Liver (tissue), 9 donors: ENCODE measurements around the gene HYPK. TPM values are rescaled to one million over a fixed set of nuclear protein-coding genes. Genes with fewer than 3 reads are reported as not detected.

Source experiments
- DNase-seq: peaks from one replicate; pipeline ENCODE4 v3.0.0-alpha.2; 2017; ENCODE audit warnings: low spot score
- H3K27ac ChIP-seq, 2 donors: one replicate each; pipeline ENCODE4 v1.7.0; 2013; ENCODE audit warnings: inconsistent platforms in 2 of 2, low read length in 2 of 2, control low read depth in 1 of 2, low read depth in 1 of 2, mild to moderate bottlenecking in 1 of 2
- H3K27me3 ChIP-seq, 4 donors: one replicate each; pipeline versions ENCODE4 v1.6.1 to v1.7.0; 2013; ENCODE audit warnings: low read length in 3 of 4, inconsistent platforms in 1 of 4, mild to moderate bottlenecking in 1 of 4, moderate library complexity in 1 of 4; ENCODE audit not compliant: control insufficient read depth in 4 of 4, insufficient read depth in 4 of 4
- H3K36me3 ChIP-seq, 4 donors: one replicate each; pipeline versions ENCODE4 v1.6.1 to v1.7.0; 2013; ENCODE audit warnings: low read length in 3 of 4, mild to moderate bottlenecking in 3 of 4, low read depth in 1 of 4, moderate library complexity in 1 of 4; ENCODE audit not compliant: control insufficient read depth in 4 of 4, insufficient read depth in 3 of 4
- H3K4me1 ChIP-seq, 4 donors: one replicate each; pipeline versions ENCODE4 v1.6.1 to v1.7.0; 2013; ENCODE audit warnings: low read length in 3 of 4, mild to moderate bottlenecking in 3 of 4, moderate library complexity in 1 of 4; ENCODE audit not compliant: control insufficient read depth in 4 of 4, insufficient read depth in 4 of 4
- H3K4me3 ChIP-seq, 3 donors: one replicate each; pipeline versions ENCODE4 v1.6.1 to v1.7.0; 2013; ENCODE audit warnings: low read length in 3 of 3, control low read depth in 1 of 3, low read depth in 1 of 3, mild to moderate bottlenecking in 1 of 3
- H3K9ac ChIP-seq, 2 donors: one replicate each; pipeline ENCODE4 v1.7.0; 2013; ENCODE audit warnings: low read length in 2 of 2, mild to moderate bottlenecking in 2 of 2, moderate library complexity in 2 of 2, control low read depth in 1 of 2, low read depth in 1 of 2
- H3K9me3 ChIP-seq, 4 donors: one replicate each; pipeline versions ENCODE4 v1.6.1 to v1.7.0; 2013; ENCODE audit warnings: low read length in 3 of 4; ENCODE audit not compliant: control insufficient read depth in 4 of 4
- EGR1 ChIP-seq, 2 donors: IDR thresholded peaks; 2 replicates each; pipeline ENCODE4 v1.6.1; 2016 to 2018; ENCODE audit warnings: antibody characterized with exemption in 2 of 2, low read depth in 2 of 2
- FOXA1 ChIP-seq: IDR thresholded peaks from 2 replicates; pipeline ENCODE4 v1.6.1; 2016; ENCODE audit warnings: antibody characterized with exemption
- FOXA2 ChIP-seq: IDR thresholded peaks from 2 replicates; pipeline ENCODE4 v1.6.1; 2016; ENCODE audit warnings: antibody characterized with exemption
- GABPA ChIP-seq, 2 donors: IDR thresholded peaks in 1 of 2; conservative IDR thresholded peaks in 1 of 2; 2 replicates each; pipeline ENCODE4 v1.6.1; 2016; ENCODE audit warnings: antibody characterized with exemption in 2 of 2, mild to moderate bottlenecking in 1 of 2, moderate library complexity in 1 of 2
- HNF4A ChIP-seq, 2 donors: conservative IDR thresholded peaks; 2 replicates each; pipeline ENCODE4 v1.6.1; 2016; ENCODE audit warnings: antibody characterized with exemption in 2 of 2, mild to moderate bottlenecking in 2 of 2
- HNF4G ChIP-seq: IDR thresholded peaks from 2 replicates; pipeline ENCODE4 v1.6.1; 2016; ENCODE audit warnings: antibody characterized with exemption
- JUND ChIP-seq, 2 donors: IDR thresholded peaks; 2 replicates each; pipeline ENCODE4 v1.6.1; 2016; ENCODE audit warnings: antibody characterized with exemption in 2 of 2
- NR2F2 ChIP-seq: IDR thresholded peaks from 2 replicates; pipeline ENCODE4 v1.6.1; 2016; ENCODE audit warnings: antibody characterized with exemption
- RAD21 ChIP-seq, 2 donors: IDR thresholded peaks; 2 replicates each; pipeline ENCODE4 v1.6.1; 2016; ENCODE audit warnings: antibody characterized with exemption in 2 of 2, mild to moderate bottlenecking in 2 of 2
- RXRA ChIP-seq, 2 donors: IDR thresholded peaks; 2 replicates each; pipeline ENCODE4 v1.6.1; 2017 to 2018; ENCODE audit warnings: antibody characterized with exemption in 2 of 2, mild to moderate bottlenecking in 1 of 2
- SP1 ChIP-seq: IDR thresholded peaks from 2 replicates; pipeline ENCODE4 v1.6.1; 2018; ENCODE audit warnings: antibody characterized with exemption, mild to moderate bottlenecking
- TAF1 ChIP-seq: conservative IDR thresholded peaks from 2 replicates; pipeline ENCODE4 v1.6.1; 2016; ENCODE audit warnings: antibody characterized with exemption, mild to moderate bottlenecking
- YY1 ChIP-seq: IDR thresholded peaks from 2 replicates; pipeline ENCODE4 v1.6.1; 2016; ENCODE audit warnings: antibody characterized with exemption, mild to moderate bottlenecking
- WGBS: extraction: QIAGEN DNeasy Blood & Tissue Kit; methylation state at CpG from one replicate; pipeline ENCODE4 v1.1.7; 2013; 5-methylcytosine and 5-hydroxymethylcytosine counted together
- polyA plus RNA-seq, 2 donors: library from polyadenylated mRNA; stranded (reverse) in 1 of 2; unstranded in 1 of 2; fragments of 200-250 nt in 1 of 2; fragments of >200 nt in 1 of 2; fragmentation: Nextera tagmentation in 1 of 2; extraction: Ambion mirVana in 1 of 2; gene quantifications; one replicate each; pipeline versions ENCODE4 v1.2.1 to v1.2.3, GENCODE V29; 2013 to 2015
- total RNA-seq, 2 donors: library from RNA; depleted of rRNA; stranded (reverse); fragments of >200 nt; gene quantifications; one replicate each; pipeline ENCODE4 v1.2.3, GENCODE V29; 2014
- TF ChIP-seq, protein P1 (sequence below): fragments of 150-350 bp; IDR thresholded peaks from 2 replicates; pipeline ENCODE4 v1.5.1; 2017; ENCODE audit warnings: improper control_type of control experiment, low read depth, low read length; ENCODE audit not compliant: missing input control
- TF ChIP-seq, protein P2 (sequence below): IDR thresholded peaks from 2 replicates; pipeline ENCODE4 v1.6.1; 2016; ENCODE audit warnings: antibody characterized with exemption
- TF ChIP-seq, protein P3 (sequence below): IDR thresholded peaks from 2 replicates; pipeline ENCODE4 v1.6.1; 2016; ENCODE audit warnings: antibody characterized with exemption
- TF ChIP-seq, protein P4 (sequence below): IDR thresholded peaks from 2 replicates; pipeline ENCODE4 v1.6.1; 2016; ENCODE audit warnings: antibody characterized with exemption
- TF ChIP-seq, protein P5 (sequence below): IDR thresholded peaks from 2 replicates; pipeline ENCODE4 v1.6.1; 2016; ENCODE audit warnings: antibody characterized with exemption, mild to moderate bottlenecking
- donor health status: healthy.
- donor health status: healthy.
- donor health status: healthy.
- donor health status: healthy.
- donor health status: healthy.

The HYPK gene
- total and polyA plus RNA-seq, 4 donors = 4.8 to 18.7 (median 7.4) TPM

DNA sequence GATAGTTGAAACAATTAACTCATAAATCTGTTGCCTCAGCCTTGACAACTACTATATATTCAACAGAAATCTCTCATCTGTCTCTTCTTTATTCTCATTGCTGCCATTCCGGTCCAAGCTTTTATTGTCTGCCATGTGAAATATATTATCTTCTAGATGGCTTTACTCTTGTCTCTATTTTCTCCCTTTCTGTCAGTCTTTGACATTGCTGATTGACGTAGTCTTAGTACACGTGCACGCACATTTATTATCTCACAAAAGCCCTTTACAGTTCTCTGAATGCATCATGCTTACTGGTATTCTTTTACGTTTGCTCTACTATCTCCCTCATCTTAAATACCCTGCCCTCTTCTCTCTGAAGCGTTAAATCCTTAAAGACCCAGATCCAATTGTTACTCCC is 48.5 kb upstream of the HYPK start:
- TF ChIP-seq, protein P1, sequence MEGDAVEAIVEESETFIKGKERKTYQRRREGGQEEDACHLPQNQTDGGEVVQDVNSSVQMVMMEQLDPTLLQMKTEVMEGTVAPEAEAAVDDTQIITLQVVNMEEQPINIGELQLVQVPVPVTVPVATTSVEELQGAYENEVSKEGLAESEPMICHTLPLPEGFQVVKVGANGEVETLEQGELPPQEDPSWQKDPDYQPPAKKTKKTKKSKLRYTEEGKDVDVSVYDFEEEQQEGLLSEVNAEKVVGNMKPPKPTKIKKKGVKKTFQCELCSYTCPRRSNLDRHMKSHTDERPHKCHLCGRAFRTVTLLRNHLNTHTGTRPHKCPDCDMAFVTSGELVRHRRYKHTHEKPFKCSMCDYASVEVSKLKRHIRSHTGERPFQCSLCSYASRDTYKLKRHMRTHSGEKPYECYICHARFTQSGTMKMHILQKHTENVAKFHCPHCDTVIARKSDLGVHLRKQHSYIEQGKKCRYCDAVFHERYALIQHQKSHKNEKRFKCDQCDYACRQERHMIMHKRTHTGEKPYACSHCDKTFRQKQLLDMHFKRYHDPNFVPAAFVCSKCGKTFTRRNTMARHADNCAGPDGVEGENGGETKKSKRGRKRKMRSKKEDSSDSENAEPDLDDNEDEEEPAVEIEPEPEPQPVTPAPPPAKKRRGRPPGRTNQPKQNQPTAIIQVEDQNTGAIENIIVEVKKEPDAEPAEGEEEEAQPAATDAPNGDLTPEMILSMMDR = no peak
- TF ChIP-seq SP1 (no peak), TAF1 (no peak), YY1 (no peak), FOXA1 (no peak), GABPA (IDR thresholded peaks at IDR 0.05 in 1 of 2, conservative IDR thresholded peaks at IDR 0.05 in 1 of 2) (no peak), FOXA2 (no peak), RXRA (IDR thresholded peaks at IDR 0.05) (no peak), NR2F2 (no peak), HNF4A (conservative IDR thresholded peaks at IDR 0.05) (no peak), HNF4G (no peak), RAD21 (IDR thresholded peaks at IDR 0.05) (no peak), JUND (IDR thresholded peaks at IDR 0.05) (no peak), EGR1 (IDR thresholded peaks at IDR 0.05; ENCODE audit: low read depth in 2 of 2) (no peak)
- TF ChIP-seq, protein P2, sequence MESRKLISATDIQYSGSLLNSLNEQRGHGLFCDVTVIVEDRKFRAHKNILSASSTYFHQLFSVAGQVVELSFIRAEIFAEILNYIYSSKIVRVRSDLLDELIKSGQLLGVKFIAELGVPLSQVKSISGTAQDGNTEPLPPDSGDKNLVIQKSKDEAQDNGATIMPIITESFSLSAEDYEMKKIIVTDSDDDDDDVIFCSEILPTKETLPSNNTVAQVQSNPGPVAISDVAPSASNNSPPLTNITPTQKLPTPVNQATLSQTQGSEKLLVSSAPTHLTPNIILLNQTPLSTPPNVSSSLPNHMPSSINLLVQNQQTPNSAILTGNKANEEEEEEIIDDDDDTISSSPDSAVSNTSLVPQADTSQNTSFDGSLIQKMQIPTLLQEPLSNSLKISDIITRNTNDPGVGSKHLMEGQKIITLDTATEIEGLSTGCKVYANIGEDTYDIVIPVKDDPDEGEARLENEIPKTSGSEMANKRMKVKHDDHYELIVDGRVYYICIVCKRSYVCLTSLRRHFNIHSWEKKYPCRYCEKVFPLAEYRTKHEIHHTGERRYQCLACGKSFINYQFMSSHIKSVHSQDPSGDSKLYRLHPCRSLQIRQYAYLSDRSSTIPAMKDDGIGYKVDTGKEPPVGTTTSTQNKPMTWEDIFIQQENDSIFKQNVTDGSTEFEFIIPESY = no peak
- TF ChIP-seq, protein P3, sequence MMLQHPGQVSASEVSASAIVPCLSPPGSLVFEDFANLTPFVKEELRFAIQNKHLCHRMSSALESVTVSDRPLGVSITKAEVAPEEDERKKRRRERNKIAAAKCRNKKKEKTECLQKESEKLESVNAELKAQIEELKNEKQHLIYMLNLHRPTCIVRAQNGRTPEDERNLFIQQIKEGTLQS = no peak
- TF ChIP-seq, protein P4, sequence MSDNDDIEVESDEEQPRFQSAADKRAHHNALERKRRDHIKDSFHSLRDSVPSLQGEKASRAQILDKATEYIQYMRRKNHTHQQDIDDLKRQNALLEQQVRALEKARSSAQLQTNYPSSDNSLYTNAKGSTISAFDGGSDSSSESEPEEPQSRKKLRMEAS = no peak
- TF ChIP-seq, protein P5, sequence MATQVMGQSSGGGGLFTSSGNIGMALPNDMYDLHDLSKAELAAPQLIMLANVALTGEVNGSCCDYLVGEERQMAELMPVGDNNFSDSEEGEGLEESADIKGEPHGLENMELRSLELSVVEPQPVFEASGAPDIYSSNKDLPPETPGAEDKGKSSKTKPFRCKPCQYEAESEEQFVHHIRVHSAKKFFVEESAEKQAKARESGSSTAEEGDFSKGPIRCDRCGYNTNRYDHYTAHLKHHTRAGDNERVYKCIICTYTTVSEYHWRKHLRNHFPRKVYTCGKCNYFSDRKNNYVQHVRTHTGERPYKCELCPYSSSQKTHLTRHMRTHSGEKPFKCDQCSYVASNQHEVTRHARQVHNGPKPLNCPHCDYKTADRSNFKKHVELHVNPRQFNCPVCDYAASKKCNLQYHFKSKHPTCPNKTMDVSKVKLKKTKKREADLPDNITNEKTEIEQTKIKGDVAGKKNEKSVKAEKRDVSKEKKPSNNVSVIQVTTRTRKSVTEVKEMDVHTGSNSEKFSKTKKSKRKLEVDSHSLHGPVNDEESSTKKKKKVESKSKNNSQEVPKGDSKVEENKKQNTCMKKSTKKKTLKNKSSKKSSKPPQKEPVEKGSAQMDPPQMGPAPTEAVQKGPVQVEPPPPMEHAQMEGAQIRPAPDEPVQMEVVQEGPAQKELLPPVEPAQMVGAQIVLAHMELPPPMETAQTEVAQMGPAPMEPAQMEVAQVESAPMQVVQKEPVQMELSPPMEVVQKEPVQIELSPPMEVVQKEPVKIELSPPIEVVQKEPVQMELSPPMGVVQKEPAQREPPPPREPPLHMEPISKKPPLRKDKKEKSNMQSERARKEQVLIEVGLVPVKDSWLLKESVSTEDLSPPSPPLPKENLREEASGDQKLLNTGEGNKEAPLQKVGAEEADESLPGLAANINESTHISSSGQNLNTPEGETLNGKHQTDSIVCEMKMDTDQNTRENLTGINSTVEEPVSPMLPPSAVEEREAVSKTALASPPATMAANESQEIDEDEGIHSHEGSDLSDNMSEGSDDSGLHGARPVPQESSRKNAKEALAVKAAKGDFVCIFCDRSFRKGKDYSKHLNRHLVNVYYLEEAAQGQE = no peak
- 88% methylated on average over 6 of the region's 6 CpGs for WGBS
- Histone ChIP-seq H3K4me3 (no peak overlapping the region), H3K9me3 (no peaks in the 10 kb centered on the region), H3K4me1 (peaks cover 20 to 31% (median 27%) of the 10 kb centered on the region in 4 donors), H3K9ac (no peak overlapping the region), H3K27ac (no peak overlapping the region), H3K36me3 (peaks cover 11 to 28% (median 21%) of the 10 kb centered on the region in 4 donors), H3K27me3 (no peaks in the 10 kb centered on the region)
- DNase-seq = no peak
